Tibial nerve (tissue), 4 donors: ENCODE measurements around the gene APP. TPM values are rescaled to one million over a fixed set of nuclear protein-coding genes. Genes with fewer than 3 reads are reported as not detected.

Source experiments
- DNase-seq, 2 donors: peaks; one replicate each; pipeline ENCODE4 v3.0.0-alpha.2; 2019; ENCODE audit warnings: low spot score in 2 of 2
- H3K27ac ChIP-seq, 4 donors: fragments of 200-600 bp; sonication (generic) in 3 of 4; one replicate each; pipeline ENCODE4 v1.5.1; 2017 to 2019; ENCODE audit warnings: mild to moderate bottlenecking in 1 of 4
- H3K27me3 ChIP-seq, 2 donors: fragments of 200-600 bp; sonication (generic) in 1 of 2; one replicate each; pipeline versions ENCODE4 v1.5.1 to v1.6.0; 2017 to 2019
- H3K36me3 ChIP-seq, 3 donors: fragments of 200-600 bp; sonication (generic); one replicate each; pipeline ENCODE4 v1.5.1; 2018 to 2019
- H3K4me1 ChIP-seq, 4 donors: fragments of 200-600 bp; sonication (generic) in 3 of 4; one replicate each; pipeline ENCODE4 v1.5.1; 2017 to 2019
- H3K4me3 ChIP-seq, 4 donors: fragments of 200-600 bp; sonication (generic) in 3 of 4; one replicate each; pipeline ENCODE4 v1.5.1; 2017 to 2019; ENCODE audit warnings: mild to moderate bottlenecking in 1 of 4, moderate library complexity in 1 of 4
- H3K9me3 ChIP-seq, 4 donors: fragments of 200-600 bp; sonication (generic) in 3 of 4; one replicate each; pipeline ENCODE4 v1.5.1; 2017 to 2019
- EP300 ChIP-seq, 2 donors: sonication (generic); formaldehyde crosslinking; IDR thresholded peaks; one replicate each; pipeline ENCODE4 v1.6.1; 2017; ENCODE audit warnings: antibody characterized with exemption in 2 of 2, mild to moderate bottlenecking in 1 of 2
- POLR2A ChIP-seq, 2 donors: fragments of 450-650 bp; IDR thresholded peaks; one replicate each; pipeline ENCODE4 v1.6.1; 2017; ENCODE audit warnings: antibody characterized with exemption in 2 of 2, mild to moderate bottlenecking in 2 of 2, moderate library complexity in 2 of 2
- WGBS, 2 donors: methylation state at CpG; one replicate each; pipeline ENCODE4 v1.1.5; 2018; 5-methylcytosine and 5-hydroxymethylcytosine counted together
- total RNA-seq, 4 donors: library from RNA; depleted of rRNA; stranded (reverse); fragments of >200 nt; gene quantifications; one replicate each; pipeline ENCODE4 v1.1.0, GENCODE V29; 2016
- TF ChIP-seq, protein P1 (sequence below), 5 experiments: fragments of 200-600 bp in 3 of 5; fragments of 450-650 bp in 2 of 5; sonication (generic) in 3 of 5; IDR thresholded peaks; one replicate each; pipeline ENCODE4 v1.5.1; 2016 to 2019; ENCODE audit warnings: antibody characterized with exemption in 5 of 5, mild to moderate bottlenecking in 3 of 5, moderate library complexity in 2 of 5

The APP gene
- total RNA-seq, 4 donors from 2014 or later: 271 to 327 (median 293) TPM

DNA sequence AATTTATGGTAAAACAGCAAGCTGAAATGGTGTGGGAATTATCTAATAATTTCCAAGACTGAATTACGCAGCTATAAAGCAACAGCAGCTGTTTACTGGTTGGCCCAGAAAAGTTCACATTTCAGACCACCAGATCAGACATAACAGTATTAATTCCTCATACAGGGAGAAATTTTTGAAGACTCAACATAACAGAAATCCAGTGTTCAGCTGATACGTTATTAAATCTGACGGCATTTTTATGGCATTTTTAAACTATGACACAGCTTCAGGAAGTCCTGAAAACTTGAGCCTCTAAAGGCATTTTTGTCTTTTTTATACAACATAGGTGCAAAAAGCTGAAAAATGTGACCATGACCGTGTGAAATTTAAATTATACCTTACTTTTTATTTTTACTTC is 91.2 kb downstream of the APP start:
- WGBS, 2 donors: 39 to 52% methylated on average over 4 of the region's 4 CpGs
- no peak for TF ChIP-seq POLR2A (IDR thresholded peaks at IDR 0.05)
- no peak for TF ChIP-seq EP300 (IDR thresholded peaks at IDR 0.05)
- TF ChIP-seq, protein P1, sequence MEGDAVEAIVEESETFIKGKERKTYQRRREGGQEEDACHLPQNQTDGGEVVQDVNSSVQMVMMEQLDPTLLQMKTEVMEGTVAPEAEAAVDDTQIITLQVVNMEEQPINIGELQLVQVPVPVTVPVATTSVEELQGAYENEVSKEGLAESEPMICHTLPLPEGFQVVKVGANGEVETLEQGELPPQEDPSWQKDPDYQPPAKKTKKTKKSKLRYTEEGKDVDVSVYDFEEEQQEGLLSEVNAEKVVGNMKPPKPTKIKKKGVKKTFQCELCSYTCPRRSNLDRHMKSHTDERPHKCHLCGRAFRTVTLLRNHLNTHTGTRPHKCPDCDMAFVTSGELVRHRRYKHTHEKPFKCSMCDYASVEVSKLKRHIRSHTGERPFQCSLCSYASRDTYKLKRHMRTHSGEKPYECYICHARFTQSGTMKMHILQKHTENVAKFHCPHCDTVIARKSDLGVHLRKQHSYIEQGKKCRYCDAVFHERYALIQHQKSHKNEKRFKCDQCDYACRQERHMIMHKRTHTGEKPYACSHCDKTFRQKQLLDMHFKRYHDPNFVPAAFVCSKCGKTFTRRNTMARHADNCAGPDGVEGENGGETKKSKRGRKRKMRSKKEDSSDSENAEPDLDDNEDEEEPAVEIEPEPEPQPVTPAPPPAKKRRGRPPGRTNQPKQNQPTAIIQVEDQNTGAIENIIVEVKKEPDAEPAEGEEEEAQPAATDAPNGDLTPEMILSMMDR (IDR thresholded peaks at IDR 0.05): no peak
- Histone ChIP-seq H3K27me3 (no peaks in the 10 kb centered on the region), H3K27ac (peak overlapping the region in 2 of 4 donors; percentile 57 to 77), H3K4me1 (peaks cover 0 to 17% (median 0%) of the 10 kb centered on the region in 4 donors), H3K36me3 (no peaks in the 10 kb centered on the region), H3K9me3 (no peaks in the 10 kb centered on the region), H3K4me3 (no peak overlapping the region)
- DNase-seq: no peak

- H3K27ac ChIP-seq: peak overlapping the region in 2 of 4 donors; percentile 4 to 77
- WGBS, 2 donors: 67 to 75% methylated on average over 7 of the region's 7 CpGs
Observed at GRCh38 chr21:26077521-26077920, 93.0 kb downstream of the APP start.

GRCh38 chr21:26072666-26073615 is 97.6 kb downstream of the APP start:
- H3K4me3 ChIP-seq: no peak overlapping the region
- WGBS, 2 donors: 82 to 86% methylated on average over 9 of the region's 9 CpGs
- H3K27ac ChIP-seq: no peak overlapping the region
- no peaks in the 10 kb centered on the region for H3K36me3 ChIP-seq
- TF ChIP-seq EP300 (IDR thresholded peaks at IDR 0.05) (no peak), POLR2A (IDR thresholded peaks at IDR 0.05) (no peak)
- TF ChIP-seq, protein P1 (IDR thresholded peaks at IDR 0.05): no peak
- no peaks in the 10 kb centered on the region for H3K9me3 ChIP-seq
- H3K27me3 ChIP-seq: no peaks in the 10 kb centered on the region
- DNase-seq: no peak
- peaks cover 0 to 60% (median 13%) of the 10 kb centered on the region in 4 donors for H3K4me1 ChIP-seq

More at GRCh38 chr21:26077521-26077920, 93.0 kb downstream of the APP start:
- Histone ChIP-seq H3K4me3 (no peak overlapping the region), H3K27me3 (no peaks in the 10 kb centered on the region), H3K9me3 (no peaks in the 10 kb centered on the region), H3K36me3 (no peaks in the 10 kb centered on the region), H3K4me1 (peaks cover 0 to 26% (median 0%) of the 10 kb centered on the region in 4 donors)
- no peak for DNase-seq
- TF ChIP-seq EP300 (IDR thresholded peaks at IDR 0.05) (no peak), POLR2A (IDR thresholded peaks at IDR 0.05) (no peak)
- TF ChIP-seq, protein P1 (IDR thresholded peaks at IDR 0.05): no peak

DNA sequence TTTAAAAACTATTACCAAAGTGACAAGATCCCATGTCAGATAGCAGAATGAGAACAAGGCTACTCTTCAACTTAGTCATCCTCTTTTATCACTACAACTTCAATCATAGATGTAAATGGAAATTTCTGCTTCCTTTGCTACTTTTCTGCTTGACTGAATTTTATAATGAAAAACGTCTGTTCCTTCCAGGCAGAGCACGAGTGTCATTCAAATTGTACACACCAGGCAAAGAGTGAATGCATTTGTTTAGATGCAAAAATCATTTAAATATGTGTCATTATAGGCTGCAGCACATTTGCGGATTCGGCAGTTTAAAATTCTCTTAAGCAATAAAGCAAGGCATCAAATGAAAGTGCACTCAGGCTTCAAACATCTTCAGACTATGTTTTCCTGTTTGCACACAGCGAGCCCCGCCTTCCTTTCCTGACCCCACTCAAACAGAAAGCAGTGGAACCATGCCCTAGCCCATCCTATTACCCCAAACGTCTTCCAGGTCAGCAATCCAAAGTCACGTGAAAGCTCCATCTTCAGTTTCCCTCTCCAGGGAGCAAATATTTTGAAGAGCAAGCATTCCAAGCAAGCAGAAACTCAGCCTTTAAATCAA is 99.6 kb downstream of the APP start:
- peak in 1 of 2 donors; percentile 37 for DNase-seq
- no peaks in the 10 kb centered on the region for H3K36me3 ChIP-seq
- WGBS, 2 donors: 4 to 5% methylated on average over 8 of the region's 8 CpGs
- TF ChIP-seq EP300 (IDR thresholded peaks at IDR 0.05) (peak in 1 of 2 donors; percentile 18), POLR2A (IDR thresholded peaks at IDR 0.05) (no peak)
- peaks cover 0 to 67% (median 13%) of the 10 kb centered on the region in 4 donors for H3K4me1 ChIP-seq
- no peaks in the 10 kb centered on the region for H3K9me3 ChIP-seq
- H3K27me3 ChIP-seq: no peaks in the 10 kb centered on the region
- peak overlapping the region in 3 of 4 donors; percentile 3 to 65 (median 58) for H3K27ac ChIP-seq
- peak overlapping the region in 2 of 4 donors; percentile 21 for H3K4me3 ChIP-seq

- TF ChIP-seq, protein P1 (IDR thresholded peaks at IDR 0.05): no peak
- TF ChIP-seq EP300 (IDR thresholded peaks at IDR 0.05): no peak
- no peak for TF ChIP-seq POLR2A (IDR thresholded peaks at IDR 0.05)
- WGBS, 2 donors: 68 to 76% methylated on average over 2 of the region's 2 CpGs
- H3K4me1 ChIP-seq: peaks cover 0 to 64% (median 13%) of the 10 kb centered on the region in 4 donors
- H3K4me3 ChIP-seq: no peak overlapping the region
- no peaks in the 10 kb centered on the region for H3K36me3 ChIP-seq
- no peaks in the 10 kb centered on the region for H3K27me3 ChIP-seq
- H3K27ac ChIP-seq: no peak overlapping the region
- H3K9me3 ChIP-seq: no peaks in the 10 kb centered on the region
- no peak for DNase-seq
Observed at GRCh38 chr21:26070121-26070520, 100.4 kb downstream of the APP start.
